ENCODE measurements around the gene PLEKHA7. TPM values are rescaled to one million over a fixed set of nuclear protein-coding genes. Genes with fewer than 3 reads are reported as not detected.
A peak's percentile ranks its signal among the peaks of the same experiment; 100 is the strongest.

PLEKHA7 gene
- total RNA-seq, 1 donor from 2014 or later = 22.2 TPM

DNA sequence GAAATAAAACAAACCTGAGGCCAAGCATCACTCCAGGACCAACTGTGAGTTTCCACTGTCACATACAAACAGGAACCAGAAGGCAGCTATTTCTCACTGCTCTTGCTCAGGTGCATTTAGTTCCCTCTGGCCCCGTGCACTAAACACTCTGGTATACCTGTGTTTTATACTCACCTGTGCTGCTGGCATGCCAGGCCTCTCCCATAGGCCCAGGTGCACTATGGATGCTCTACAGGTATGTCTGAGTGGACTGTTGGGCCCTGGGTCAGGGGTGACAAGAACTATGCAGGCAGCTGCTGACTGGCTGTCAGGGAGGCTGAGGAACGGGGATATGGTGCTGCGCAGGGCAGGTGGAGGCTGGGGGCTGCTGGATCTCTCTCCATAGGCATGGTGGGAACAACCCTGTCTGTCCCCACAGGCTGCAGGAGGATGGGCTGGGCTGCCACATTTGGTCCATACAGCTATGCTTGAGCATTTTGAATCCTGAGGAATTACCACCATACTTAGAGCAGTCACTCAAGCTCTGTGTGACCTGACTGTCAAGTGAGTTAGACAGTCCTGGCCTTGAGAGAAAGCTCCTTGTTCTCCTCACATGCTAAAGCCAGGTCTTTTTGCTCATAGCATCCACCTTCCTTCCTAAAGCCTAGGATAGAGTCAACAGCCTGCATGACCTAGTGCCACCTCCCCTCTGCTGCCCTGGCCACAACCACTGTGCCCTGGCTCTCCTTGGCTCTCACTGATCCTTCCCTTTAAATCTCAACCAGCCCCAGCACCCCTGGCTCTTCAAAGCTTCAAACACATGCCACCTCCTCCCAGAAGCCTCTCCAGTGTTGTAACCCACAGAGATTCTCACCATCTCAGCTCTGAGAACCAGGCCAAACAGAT, 202.8 kb downstream of the PLEKHA7 start:
- DNase-seq (ENCODE audit: low read depth) = no peak

DNA sequence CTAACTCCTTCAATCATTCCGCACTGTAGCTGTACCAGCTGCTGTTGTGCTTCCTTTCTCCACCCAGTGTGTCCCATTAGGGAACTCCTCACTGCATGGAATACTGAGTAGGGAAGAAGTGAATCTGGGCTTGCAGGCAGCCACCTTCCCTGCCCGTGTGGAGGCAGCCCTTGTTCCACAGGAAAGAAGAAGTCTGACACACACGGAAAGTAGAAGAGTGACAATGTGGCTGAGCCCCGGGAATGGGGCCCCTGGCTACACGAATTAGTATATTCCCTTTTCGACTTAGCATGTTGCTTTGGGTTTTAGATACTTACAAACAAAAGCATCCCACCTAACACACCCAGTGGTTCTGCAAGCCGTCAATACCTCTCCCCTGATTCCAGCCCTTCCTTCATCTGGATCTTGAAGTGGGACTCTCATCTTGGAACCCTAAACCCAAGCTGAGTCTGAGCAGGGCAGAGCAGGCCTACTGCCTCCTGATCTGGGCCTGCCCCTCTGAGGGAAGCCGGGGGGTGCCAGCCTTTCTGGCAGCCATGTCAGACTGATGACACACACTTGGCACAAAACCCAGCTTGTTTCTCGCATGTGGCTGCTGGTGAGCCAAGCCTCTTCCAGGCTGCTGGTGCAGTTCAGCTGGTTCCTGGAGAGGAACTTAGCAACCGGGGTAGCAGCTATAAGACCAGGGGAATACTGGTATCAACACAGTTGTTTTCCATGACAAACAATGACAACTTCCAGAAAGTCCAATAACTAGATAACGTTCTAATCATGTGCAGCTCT, 204.1 kb downstream of the PLEKHA7 start:
- peak; percentile 22 for DNase-seq (ENCODE audit: low read depth)

DNA sequence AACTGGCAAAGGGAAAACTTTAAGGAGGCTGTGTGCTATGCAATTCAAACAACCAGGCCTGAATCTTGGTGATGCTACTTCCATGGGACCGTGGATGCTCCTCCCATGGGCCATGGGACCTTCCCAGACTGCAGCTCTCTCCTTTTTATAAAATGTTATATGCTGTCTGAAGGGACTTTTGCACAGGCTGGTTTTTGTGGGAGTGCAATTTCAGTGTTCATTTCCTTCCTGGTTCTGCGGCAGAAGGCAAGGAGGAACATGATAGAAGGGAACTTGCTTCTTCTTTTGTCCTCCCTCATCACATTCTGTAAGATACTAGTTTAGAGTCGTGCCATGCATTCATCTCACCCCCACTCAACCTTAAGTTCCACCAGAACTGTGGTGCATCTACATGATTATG, 206.9 kb downstream of the PLEKHA7 start:
- DNase-seq (ENCODE audit: low read depth) = no peak

DNA sequence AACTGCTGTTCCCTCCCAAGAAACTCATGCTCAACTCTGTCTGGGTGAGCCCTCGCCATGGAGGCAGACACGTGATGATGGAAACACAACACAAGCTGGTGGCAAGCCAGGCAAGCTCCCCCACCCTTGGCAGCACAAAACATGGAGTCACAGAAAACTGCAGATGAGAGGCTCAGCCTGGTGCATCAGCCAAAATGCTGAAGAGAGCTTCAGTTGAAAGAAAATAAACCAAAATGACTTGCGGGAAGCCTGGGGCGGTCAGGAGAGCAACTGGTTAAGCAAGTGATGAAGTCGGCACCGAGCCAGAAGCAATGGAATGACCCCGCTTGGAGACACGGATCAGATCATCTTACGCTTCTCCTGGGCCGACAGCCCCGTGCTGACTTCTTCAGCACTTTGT, 207.4 kb downstream of the PLEKHA7 start:
- no peak for DNase-seq (ENCODE audit: low read depth)

DNA sequence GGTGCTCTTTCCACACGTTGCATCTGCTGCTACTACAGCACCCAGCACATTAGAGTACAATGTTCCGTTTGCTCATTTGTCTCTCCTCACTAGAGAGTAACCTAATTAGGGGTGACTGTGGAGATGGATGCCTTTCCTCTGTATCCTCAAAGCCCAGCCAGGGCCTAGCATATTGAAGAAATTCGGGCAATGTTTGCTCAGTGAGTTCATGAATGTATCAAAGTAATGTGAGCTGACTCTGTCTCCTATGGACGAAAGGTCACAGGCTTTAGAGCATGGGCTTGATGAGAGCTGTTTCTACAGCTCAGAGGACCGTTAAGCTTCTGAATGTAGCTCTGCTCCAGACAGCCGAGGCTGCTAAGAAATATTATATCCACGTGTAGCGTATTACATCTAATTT, 208.3 kb downstream of the PLEKHA7 start:
- no peak for DNase-seq (ENCODE audit: low read depth)

DNA sequence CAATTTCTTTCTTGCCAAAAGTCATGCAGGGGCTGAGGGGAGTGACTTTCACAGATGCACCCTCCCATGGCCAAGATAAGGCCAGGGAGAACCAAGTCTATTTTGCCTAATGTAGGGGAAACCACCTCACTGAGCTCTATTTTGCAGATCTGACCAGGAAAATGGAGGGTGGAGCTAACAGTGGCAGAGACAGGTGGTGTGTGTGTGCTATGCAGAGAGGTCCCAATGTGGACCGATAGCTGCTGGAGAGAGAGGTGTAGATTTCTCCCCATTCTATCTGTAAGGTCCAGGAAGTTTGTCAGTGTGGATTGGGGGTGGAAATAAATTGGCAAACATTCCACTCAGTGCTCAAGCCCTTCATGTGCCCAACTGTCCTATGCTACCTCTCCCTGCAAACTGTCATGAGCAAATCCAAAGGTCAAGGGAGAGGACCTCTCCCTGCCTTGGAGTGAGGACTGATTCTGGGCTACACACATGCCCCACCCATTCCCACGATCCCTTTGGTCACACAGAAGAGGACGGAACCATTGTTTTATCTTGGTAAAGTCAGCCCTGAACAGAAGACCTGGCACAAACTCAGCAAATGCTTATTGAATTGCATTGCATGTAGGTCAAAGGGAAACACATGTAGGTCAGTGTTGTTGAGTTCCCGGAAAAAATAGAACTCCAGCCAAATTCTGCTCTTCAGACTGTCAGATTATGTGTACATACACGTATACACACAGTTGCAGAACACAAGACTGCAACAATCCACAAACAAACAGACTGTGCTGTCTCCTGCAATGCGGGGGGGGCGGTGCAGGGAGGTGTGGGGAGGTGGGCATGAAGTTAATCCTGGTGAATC, 209.9 kb downstream of the PLEKHA7 start:
- DNase-seq (ENCODE audit: low read depth) = peak; percentile 19

DNA sequence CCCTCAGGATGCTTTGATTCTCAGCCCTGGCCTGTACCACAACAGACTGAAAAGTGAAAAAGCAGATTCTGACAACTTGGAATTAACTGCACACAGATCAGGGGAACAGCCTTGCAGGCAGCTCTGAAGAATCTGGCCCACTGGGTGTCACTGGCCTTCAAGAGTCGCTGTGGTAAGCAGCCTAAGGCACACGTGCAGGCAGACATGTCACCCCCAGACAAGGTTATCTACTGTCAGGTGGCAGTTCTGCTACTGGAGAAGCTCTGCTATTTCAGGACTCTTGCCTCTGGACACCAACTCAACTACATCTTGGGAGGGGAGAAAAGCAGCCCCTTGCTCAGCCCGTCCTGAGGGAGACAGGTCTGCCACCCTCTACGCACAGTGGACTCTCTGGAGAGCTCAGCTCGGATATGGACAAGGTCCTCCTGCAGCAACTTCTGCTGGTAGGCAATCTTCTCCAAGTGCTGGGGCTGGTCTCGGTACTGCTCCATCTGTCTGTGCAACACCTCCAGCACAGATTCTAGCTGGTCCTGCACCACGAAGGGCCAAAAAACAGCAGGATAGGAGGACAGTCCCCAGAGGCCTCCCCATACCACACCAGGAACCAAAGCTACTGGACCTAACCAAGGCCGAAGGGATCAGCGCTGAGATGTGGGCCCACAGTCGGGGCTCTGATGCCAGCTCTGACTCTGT, 212.8 kb downstream of the PLEKHA7 start:
- no peak for DNase-seq (ENCODE audit: low read depth)

DNA sequence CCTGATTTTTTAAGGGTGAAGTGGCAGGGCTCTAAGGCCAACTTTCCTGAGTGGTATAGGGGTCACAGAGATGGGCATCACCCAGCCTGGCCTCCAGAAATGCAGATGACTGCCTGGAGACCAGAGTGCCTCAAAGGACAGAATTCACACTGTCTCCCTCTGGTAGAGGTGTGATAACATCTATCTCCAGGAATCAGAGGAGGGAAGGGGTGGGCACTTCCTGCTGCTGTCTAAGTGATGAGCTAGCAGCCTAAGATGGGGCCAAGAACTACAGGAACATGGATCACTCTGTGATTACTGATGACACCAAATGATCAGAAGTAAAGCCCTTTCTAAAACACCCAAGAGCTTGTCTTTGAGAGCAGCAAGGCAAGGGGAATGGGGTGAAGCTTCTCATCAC, 213.8 kb downstream of the PLEKHA7 start:
- no peak for DNase-seq (ENCODE audit: low read depth)

DNA sequence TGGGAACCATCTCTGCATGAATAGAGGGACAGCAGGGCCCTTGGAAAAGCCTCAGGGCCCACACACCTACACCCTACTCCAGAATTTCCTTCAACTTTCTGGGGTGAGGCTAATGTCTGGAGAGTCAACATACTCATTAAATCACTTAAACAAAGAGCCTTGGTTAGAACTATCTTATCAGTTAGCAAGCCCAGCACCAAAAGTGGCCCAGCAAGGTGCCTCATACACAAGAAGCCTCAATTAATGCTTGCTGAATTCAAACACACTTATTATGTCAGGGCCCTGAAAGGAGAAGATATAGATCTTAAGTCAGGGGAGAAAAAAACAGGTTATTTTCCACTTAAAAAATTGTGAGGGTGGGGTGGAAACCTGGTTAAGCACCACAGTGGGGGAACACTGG, 214.3 kb downstream of the PLEKHA7 start:
- no peak for DNase-seq (ENCODE audit: low read depth)

DNA sequence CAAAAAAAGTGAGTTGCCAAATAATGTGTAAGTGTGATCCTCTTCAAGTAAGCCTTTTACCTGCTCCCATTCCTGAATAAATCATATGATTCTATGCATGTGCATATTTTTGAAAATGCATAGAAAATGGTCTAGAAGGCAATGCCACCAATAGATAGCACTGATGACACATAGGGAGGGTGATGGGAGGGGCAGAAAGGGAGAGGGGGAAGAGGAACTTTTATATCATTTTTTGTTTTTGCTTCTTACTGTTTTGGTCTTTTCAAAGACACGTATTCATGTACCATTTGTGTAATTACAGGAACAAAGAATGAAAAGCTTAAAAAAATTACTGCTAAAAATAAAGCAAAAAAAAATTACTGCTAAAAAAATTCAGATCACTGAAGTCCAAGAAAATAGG, 215.0 kb downstream of the PLEKHA7 start:
- DNase-seq (ENCODE audit: low read depth) = no peak

DNA sequence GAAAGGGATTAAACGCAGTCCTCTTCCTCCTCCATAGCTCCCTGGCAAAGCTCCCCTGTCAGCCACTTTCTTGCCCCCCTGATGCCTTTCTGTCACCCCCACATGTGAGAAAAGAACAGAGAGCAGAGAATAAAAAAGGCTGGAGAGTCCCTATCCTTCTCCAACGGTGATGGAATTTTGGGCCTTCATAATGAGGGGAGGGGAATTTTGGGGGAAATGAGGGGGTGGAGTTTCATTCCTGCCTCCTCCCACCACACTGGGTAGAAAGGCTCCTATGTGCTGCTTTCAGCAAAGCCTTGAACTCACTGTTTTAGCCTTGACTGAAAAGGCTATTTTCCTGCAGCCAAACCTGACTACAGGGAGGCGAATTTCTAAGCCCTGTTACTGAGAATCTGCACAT, 216.4 kb downstream of the PLEKHA7 start:
- no peak for DNase-seq (ENCODE audit: low read depth)

DNA sequence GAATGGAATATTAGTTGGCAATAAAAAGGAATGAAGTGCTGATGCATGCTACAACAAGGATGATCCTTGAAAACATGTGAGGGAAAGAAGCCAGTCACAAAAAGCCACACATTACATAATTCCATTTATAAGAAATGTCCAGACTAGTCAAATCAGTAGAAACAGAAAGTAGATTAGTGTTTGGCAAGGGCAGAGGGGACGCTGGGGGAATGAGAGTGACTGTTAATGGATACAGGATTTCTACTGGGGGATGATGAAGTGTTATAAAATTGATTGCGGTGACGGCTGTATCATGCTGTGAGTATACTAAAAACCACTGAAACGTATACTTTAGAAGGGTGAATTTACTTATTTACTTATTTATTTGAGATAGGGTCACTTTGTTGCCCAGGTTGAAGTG, 217.9 kb downstream of the PLEKHA7 start:
- DNase-seq (ENCODE audit: low read depth) = no peak

DNA sequence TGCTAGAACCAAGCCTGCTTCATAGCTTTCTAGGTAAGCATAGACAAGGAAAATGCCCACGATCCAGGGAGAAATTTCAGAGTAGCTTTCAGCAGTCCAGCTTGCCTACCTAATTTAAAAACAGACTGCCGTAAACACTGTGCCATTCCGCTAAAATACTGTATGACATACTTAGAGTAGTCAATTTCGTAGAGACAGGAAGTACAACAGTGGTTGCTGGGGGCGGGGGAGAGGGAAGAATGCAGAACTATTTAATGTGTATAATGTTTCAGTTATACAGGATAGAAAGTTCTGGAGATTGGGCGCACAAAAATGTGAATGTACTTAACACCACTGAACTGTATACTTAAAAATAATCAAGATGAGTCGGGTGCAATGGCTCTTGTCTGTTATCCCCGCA, 219.1 kb downstream of the PLEKHA7 start:
- DNase-seq (ENCODE audit: low read depth) = no peak

DNA sequence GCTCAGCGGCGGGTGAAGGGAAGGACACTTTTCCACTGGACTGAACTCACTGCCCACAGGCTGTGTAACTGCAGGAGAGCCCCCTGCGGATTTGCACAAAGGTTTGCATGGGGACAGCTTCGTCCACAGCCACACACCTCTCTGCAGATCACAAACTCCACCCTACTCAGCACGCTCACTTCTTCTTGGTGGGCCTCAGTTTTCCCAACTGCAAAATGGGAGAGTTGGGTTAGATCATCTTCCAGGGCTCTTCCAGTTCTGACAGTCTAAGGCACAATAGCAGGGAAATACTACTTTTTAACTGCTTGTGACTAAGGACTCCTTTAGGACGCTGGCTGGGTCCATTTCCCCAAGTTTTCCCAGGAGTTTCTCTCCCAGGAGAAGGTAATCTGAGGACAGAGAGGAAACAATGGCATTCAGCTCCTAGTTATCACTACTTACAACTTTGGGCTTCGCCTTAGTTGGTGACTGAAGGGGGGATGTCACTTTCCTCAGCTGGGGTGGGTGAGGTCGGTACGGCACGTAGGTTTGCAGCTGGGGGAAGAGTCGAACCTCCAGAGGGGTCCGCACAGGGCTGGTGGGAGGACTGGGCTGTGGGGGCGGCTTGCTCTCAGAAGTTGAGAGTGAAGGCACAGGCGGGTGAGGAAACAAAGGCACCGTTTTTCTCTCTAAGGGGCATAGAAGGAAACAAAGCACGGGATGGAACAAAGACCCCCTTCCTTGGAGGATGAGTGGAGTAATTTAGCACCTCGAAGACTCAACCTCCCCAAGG, 220.0 kb downstream of the PLEKHA7 start:
- no peak for DNase-seq (ENCODE audit: low read depth)

DNA sequence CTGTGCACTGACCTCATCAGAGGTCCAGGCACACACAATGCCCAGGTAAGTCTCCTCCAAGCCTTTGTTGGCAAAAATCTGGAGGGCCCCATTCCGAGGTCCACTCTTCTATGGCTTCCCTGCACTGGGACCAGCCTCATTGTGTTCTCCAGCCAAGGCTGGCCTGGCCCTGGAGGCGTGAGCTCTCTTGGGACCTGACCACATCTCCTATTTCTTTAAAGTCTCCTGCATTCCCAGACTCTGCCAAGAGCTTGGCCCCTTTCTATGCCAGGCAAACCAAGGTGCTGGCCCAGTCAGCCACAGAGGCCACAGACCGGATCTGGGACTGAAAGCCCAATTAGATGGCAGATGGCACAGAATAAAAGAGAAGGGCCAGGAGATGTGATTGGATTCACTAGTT, 220.7 kb downstream of the PLEKHA7 start:
- no peak for DNase-seq (ENCODE audit: low read depth)

DNA sequence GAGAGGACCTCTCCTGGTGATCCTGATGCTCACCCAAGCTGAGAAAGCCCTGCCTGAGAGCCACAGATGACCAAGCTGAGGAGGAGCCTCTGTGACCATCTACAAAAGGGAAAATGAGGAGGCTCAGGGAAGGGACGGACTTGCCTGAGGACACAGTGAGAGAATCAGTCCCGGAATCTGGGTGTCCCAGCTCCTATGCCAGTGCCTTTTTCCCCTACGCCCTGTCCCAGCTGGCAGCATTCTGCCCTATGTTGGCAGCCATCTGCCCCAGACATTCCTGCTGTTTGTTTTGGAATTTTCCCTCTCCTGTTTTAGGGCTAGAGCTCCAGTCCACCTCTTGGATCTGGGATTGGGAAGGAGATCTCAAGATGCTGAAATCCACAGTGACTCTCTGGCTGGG, 221.2 kb downstream of the PLEKHA7 start:
- DNase-seq (ENCODE audit: low read depth) = no peak

DNA sequence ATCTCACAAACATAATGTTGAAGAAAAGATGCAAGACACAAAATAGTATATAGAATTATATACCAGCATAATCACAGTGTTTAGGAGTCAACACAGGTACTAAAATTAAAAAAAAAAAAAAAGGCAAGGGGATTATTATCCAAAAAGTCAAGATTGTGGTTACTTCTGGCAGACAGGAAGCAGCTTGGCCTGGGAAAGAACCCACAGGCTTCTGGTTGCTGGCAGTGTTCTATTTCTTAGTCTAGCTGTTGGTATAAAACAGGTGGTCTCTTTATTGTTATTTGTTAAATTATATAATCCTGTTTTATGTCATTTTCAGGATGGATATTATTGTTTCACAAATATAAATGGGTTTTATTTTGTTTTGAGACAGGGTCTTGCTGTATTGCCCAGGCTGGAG, 221.8 kb downstream of the PLEKHA7 start:
- peak; percentile 18 for DNase-seq (ENCODE audit: low read depth)

DNA sequence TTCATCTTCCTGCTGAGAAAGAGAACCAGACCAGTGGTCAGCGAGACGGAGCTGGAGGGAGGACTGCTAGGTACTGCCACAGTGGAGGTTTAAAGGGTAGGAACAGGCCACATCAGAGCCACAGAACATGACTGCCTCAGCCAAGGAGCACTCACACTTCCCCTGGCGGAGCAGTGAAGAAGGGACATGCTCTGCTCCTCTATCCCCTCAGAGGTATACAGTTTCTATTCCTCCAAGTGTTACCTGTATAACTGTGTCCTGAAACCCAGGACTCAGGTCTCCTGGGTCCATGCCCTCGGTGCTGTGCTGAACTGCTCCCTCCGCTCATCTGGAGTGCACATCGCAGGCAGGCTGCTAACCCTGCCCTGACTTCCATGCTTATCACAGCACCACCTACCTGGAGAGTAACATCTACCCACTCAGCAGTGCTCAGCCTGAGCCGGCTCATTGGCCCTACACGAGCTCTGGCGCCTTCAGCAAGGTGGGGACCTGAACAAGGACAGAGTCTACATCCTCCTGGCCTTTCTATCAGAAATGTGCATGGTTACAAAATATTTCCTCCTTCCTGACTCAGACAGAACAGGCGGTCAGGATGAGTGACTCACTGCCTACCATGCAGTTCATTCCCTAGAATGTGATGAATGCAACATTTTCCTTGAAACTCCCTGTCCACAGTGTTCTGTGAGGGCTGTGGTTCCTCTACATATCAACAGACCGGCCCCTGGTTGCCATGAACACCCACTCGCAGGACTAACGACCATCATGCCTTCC, 222.8 kb downstream of the PLEKHA7 start:
- DNase-seq (ENCODE audit: low read depth) = peak; percentile 98

DNA sequence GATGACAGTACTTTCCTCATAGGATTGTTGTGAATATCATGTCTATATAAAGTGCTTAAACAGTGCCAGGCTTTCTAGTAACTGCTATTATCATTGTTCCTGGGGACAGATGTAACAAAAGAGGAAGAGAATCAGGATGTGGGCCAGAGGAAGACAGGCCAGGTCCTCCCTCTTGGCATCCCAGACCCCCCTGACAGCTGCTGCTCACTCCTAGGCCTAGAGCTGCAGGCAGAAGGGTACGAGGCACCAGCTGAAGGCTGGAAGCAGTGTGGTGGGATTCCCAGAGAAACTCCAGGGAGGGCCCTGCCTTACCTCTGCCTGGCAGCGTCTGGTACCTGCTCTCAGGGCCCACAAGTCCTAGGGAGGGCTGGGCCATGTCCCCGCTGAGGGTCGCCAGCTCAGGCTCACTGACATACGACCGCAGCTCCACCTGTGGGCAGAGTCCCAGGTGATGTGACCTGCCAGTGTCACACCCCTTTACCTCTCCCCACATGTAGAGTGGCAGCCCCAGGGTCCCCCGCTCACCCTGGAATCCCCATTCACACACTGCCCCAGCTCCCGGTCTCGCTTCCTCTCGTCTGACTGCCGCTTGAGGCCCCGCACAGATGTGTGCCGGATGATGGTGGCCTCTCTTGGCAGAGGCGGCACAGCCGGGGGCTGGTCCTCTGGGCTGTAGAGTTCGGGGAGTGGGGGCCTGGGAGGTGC, 223.6 kb downstream of the PLEKHA7 start:
- DNase-seq (ENCODE audit: low read depth) = no peak

All from renal cortical epithelial cell (primary cell).